CD4-positive, alpha-beta T cell treated with Interleukin-4 for 4 hours (primary cell): ENCODE results near the gene POLD3.
"Not testable (repeated sequence)": the region's sequence is repeated elsewhere in the genome, so short reads cannot be mapped to it uniquely, and the experiment has no call there.

Experiments
- DNase-seq: peaks from one replicate; pipeline ENCODE4 v3.0.0-alpha.2; 2020

POLD3 gene

GRCh38 chr11:74639533-74639932 lies 47.2 kb downstream of the POLD3 start:
- DNase-seq, result no peak

DNA sequence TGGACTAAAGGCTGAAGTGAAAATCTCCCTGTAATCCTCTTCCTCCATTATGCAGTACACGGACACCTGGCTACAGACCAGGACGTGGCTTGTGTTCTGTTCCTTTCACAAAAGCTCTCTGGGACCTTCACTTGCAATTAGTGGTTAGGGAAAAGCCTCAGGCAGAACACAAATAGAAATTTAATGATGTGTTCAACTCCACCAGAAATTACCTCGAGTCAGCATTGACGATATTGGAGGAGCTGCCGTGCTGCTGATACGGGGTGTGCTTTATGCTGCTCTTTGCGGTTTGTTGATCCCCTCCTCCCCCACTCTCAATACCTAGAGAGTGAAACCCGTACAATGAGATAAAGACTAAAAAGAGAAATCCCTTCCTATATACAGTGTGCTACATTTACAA lies 48.9 kb downstream of the POLD3 start:
- no peak for DNase-seq

DNA sequence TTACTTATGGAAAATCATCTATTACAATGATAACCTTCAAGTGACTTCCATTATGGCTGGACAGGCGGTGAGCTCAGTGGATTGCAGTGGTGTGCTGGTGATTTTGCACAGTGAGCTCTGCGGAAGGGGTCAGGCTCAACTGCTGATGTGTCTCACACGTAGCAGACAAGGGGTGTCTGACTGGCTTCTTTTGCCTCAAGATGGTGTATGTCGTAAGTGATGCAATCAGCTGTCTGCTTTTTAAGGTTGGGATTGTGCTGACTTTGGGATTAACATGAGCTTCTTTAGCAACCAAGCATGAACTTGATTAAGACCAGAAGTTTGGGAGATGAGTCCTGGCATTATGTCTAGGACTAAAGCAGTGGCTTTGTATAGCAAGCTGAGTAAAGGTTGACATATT lies 49.5 kb downstream of the POLD3 start:
- no peak for DNase-seq

GRCh38 chr11:74642912-74643311 lies 50.5 kb downstream of the POLD3 start:
- DNase-seq, result no peak

DNA sequence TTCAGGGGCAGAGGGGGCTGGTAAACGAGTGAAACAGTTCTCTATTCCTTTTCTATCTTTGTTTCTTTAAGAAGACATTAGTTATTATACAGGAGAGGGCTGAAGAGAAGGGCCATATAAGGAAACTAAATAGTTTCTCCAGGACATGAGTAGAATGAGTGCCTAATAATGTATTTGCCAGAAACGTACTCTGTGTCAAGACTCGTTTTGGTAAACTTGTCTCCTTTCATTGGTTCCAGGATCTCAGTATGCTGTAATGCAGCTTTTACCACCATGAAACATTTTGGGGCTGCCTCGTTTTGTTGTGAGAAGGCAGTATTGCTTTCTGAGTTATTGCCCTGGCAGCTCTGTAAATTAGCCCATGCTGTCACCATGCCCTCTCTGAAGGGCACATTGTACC lies 51.7 kb downstream of the POLD3 start:
- DNase-seq, result no peak

DNA sequence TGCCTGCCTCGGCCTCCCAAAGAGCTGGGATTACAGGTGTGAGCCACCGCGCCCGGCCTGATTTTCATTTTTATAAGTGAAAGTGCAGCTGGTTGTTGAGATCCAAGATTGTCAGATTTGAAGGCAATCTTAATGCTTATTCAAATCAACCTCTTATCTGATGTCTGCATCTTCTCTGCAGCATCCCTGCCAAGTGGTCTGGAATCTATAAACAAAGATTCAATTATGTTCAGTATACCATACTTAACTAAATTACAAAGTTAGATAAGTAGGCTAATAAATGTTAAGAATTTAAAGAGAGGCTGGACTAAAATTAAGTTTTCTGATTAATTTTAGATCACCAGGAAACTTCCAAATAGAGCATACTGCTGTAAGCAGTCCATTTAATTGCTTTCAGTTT lies 53.8 kb downstream of the POLD3 start:
- no peak for DNase-seq

DNA sequence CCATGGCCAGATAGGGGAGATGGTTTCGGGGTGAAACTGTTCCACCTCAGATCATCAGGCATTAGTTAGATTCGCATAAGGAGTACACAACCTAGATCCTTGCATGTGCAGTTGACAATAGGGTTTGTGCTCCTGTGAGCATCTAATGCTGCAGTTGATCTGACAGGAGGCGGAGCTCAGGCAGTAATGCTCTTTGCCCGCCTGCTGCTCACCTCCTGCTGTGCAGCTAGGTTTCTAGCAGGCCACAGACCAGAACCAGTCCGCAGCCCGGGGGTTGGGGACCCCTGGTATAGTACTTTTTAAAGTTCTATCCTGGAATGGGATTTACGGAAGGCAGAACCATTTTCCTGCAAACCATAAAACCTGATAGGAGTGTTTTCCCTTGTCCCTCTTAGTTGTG lies 54.6 kb downstream of the POLD3 start:
- DNase-seq, result no peak

- DNase-seq, result no peak
Measured at GRCh38 chr11:74647404-74647803, 55.0 kb downstream of the POLD3 start.

GRCh38 chr11:74647831-74648230 lies 55.4 kb downstream of the POLD3 start:
- no peak for DNase-seq

- DNase-seq, result no peak
Measured at GRCh38 chr11:74648894-74649293, 56.5 kb downstream of the POLD3 start.

DNA sequence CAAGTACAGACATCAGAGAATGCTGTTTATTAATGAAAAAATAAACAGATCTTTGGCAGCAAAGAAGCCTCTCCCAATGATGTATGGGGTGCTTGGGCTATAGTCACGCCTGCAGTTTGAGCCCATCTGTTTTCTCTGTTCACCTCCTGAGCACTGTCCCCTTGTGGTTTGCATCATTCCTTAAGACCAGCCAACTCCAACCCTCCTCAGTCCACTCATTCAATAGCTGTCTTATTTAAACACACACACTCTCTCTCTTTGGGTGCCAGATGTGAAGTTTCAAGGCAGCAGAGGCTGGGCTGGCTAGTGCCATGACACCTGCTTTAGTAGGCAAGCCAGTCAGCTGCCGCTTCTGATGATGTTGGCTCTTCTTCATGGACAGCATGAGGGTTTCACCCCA lies 58.1 kb downstream of the POLD3 start:
- DNase-seq, result no peak

GRCh38 chr11:74654976-74655375 lies 62.6 kb downstream of the POLD3 start:
- DNase-seq, result no peak

DNA sequence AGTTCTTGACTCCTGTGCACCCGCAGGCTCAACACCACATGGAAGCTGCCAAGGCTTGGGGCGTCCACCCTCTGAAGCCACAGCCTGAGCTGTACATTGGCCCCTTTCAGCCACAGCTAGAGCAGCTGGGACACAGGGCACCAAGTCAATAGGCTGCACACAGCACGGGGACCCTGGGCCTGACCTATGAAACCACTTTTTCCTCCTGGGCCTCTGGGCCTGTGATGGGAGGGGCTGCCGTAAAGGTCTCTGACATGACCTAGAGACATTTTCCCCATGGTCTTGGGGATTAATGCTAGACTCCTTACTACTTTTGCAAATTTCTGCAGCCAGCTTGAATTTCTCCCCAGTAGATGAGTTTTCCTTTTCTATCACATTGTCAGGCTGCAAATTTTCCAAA lies 66.7 kb downstream of the POLD3 start:
- DNase-seq, result not testable (repeated sequence)

DNA sequence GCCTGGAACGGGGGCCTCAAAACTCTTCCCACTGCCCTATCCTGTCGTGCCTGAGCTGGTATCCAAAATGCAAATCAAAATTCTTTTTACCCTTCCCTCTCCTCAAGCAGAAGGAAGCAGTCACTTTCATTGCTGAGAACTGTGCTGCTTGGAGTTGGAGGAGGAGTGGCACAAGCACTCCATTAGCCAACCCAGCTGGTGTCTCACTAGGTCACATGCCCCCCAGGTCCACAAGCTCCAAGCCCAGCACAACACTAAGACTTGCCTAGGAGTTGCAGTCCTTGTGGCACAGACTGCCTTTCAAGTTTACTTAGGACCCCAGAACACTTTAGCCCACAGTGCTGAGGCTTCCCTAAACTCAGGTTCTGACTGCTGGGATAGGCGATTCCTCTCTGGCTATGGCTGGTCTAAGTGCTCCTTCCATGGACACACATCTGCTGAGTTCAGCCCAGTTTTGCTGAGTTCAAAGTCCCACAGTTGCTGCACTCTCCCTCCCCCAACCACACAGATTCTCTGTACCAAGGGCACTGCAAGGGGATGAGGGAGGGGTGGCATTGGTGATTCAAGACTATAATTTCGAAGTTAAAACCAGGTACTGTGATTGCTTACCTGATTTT lies 70.2 kb downstream of the POLD3 start:
- no peak for DNase-seq

DNA sequence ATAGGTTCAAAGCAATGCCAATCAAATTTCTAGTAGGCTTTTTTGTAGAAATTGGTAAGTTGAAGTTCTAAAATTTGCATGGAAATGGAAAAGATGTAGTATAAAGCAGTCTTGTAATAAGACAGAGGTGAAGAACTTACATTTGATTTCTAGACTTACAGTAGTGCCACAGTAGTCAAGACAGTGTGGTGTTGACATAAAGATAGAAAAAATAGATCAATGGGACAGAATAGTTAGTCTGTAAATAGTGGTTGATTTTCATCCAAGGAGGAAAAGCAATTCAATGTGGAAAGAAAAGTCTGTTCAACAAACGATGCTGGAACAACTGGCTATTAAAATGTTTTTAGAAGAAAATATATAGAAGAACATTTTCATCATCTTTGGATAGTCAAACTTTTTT lies 70.9 kb downstream of the POLD3 start:
- no peak for DNase-seq

DNA sequence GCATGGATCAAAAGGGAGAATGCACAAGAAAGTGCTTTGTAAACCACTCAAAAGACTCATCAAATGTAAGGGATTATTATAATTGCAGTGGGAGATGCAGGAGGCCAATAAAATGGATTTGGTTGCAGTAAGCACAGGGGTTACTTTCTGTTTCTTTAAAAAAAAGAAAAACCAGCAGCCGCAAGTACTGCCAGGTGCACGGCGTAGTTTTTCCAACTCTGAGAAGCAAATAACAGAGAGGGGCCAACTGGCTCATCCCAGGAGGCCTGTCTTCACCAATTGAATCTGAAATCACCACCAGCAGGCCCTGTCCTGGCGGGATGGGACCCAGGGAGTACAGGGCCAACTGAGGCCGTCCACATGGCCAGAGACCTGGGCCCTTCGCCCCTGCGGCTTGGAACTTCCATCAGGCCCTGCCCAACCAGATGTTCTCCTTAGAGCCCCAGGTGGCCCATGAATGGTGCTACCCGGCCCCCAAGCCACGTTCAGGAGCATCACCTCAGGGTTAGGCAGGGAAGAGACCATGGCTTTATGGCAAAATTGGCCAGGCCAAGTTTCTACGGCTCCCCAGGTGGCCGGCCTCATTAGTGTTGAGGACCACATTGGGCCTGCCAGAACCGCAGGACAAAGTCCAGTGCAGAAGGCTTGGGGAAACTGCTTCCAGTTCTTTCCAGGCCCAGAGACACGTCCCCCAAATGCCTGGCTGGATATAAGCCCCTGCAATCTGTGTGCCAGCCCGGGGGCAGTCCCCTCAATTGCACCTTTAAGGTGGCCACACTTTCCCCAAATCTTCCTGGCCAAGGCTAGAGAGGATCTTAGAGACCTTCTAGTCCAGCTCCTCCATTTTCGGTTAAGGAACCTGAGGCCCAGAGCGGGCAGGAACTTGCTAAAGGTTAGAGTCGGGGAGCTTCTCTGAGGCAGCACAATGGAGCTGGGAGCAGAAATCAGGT lies 77.1 kb downstream of the POLD3 start:
- DNase-seq, result no peak

GRCh38 chr11:74670171-74670570 lies 77.8 kb downstream of the POLD3 start:
- DNase-seq, result no peak

DNA sequence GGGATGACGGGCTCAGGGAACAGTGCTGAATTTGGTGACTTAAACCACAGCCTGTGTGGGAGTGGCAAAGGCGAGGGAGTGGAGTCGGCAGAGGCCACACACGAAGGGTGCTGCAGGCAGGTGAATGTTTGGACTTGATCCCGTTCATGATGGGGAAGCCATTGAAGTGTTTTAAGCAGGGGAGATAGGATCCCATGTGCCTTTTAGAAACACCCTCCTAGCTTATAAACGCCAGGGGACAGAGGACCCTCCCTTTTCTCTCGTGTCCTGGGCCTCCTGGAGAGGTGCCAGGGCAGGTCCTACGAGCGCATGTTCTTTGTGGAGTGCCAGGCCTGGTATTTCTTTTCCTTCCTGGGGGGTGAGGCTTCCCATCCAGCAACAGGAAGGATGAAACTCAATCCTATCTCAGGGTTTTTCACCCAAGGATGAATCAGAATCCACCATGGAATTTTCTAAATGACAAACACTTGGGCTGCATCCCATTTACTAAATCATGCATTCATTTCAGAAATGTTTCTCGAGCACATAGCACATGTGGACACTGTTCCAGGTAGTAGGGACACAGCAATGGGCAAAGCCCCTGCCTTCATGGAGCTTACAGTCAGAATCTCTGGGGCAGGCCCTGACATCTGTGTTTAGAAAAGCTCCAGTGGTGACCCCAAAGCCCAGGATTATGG lies 79.3 kb downstream of the POLD3 start:
- no peak for DNase-seq

DNA sequence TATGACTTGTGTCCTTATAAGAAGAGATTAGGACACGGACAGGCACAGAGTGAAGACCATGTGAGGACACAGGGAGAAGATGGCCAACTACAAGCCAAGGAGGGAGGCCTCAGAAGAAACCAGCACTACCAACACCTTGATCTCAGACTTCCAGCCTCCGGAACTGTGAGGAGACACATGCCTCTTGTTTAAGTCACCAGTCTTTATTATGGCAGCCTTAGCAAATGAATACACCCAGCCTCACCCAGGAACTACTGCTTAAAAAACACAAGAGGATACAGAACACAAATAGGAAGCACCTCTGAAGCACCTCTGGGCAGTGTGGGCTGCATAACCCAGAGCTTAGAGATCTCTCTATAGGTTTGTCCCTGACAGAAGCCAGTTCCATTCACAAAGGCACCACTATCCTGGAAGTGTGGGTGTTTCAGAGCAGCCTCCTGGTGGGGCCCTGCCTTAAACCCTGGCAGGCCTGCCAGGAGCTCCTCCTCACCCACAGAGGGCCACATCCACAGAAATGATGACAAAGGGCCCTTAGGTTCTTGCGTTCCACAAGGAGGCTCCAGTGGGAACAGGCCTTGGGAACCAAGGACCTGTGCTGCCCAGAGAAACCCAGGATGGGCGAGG lies 80.1 kb downstream of the POLD3 start:
- DNase-seq, result no peak

- no peak for DNase-seq
Measured at GRCh38 chr11:74672956-74673692, 80.7 kb downstream of the POLD3 start.

DNA sequence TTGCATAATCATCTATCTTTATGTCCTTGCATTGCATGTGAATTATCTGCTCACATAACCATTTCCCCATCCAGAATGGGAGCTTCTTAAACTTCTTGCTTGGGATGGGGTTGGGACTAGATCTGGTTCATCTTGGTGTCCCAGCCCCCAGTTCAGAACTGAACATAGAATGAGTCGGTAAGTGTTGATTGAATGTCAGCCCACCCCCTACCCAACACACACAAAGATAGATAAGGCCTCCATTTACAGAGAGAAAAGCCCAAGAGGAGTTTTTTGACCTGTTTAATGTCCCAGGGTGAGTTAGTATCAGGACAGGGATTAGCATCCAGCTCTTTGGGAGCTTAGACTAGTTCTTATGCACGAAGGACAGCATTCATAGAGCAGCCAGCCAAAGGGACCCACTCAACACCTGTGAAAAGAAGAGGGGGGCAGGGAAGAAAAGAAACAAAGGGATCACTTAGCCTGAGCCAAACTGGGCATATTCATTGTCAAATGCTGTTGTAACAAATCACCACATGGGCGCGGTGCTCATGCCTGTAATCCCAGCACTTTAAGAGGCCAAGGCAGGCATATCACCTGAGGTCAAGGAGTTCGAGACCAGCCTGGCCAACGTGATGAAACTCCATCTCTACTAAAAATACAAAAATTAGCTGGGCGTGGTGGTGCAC lies 81.4 kb downstream of the POLD3 start:
- DNase-seq, result no peak

DNA sequence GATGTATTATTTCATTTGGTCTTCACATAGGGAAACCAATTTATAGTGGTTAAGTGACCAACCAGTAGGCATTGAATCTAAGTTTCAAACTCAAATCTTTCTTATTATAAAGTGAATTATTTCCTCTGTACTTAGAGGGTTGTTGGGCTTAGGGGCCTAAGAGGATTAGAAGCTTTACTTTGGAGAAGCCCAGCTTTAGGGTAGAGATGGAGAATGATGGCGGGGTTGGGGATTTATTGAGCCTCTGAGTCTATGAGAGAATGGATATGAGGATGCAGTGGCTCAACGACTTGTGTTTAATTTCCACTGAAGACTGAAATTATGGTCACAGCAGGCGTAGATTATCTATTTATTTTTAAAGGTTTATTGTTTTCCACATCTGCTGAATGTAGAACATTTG lies 83.4 kb downstream of the POLD3 start:
- DNase-seq, result no peak
